ENCODE data around the gene SLC26A9.
A peak's percentile ranks its signal among the peaks of the same experiment; 100 is the strongest.

The SLC26A9 gene

DNA sequence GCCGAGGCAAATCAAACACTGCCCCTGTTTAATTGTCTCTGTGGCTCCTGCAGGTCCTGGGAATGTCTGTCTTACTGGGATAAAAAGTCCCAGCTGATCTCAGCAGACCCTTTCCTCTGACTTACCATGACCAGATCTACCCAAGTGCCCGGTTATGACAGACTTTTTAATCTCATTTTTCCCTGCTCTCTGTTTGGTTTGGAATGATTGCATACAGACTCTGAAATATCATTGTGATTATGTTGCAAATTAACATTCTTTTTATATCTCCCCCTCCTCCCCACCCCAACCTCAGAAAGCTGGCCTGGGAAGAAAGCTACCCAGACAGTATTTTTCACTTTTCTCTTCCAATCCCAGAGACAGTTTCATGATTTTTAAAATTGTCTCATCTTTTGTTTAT, 43.6 kb upstream of the SLC26A9 start:
- in situ Hi-C loops (cut with MboI; ENCODE audit: low pct_unique_long_range_greater_than_20kb, low sequenced_read_pairs, unreplicated experiment) = loop anchor here (10.0 kb wide), 1 partner anchor 192 kb away; no protein-coding TSS in a partner anchor

DNA sequence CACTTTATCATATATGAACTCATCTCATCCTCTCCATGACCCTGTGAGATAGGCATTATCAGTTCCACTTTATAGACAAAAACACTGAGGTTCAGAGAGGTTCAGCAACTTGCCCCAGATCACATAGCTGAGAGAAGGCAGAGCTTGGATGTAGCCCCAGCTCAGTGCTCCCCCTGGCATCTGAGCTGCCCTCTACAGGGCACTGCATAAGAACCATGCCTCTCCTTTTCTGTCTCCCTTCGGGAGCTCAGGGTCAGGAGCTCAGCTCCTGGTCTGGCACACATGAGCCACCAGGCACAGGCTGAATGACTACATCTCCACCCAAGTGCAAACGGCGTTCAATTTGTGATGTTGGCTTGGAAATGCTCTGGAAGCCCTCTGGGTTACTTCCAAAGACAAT, 43.0 kb upstream of the SLC26A9 start:
- DNase-seq (ENCODE audit: low spot score) = no peak
- TF ChIP-seq CTCF (IDR thresholded peaks at IDR 0.05; ENCODE audit: extremely low read depth, insufficient read depth, missing control alignments) = no peak
- in situ Hi-C loops (cut with MboI; ENCODE audit: low pct_unique_long_range_greater_than_20kb, low sequenced_read_pairs, unreplicated experiment) = loop anchor here (10.0 kb wide), 1 partner anchor 191 kb away; no protein-coding TSS in a partner anchor

More for the DNA sequence above, 43.6 kb upstream of the SLC26A9 start:
- DNase-seq (ENCODE audit: low spot score) = no peak
- no peak for TF ChIP-seq CTCF (IDR thresholded peaks at IDR 0.05; ENCODE audit: extremely low read depth, insufficient read depth, missing control alignments)

- TF ChIP-seq CTCF (IDR thresholded peaks at IDR 0.05; ENCODE audit: extremely low read depth, insufficient read depth, missing control alignments) = no peak
- no peak for DNase-seq (ENCODE audit: low spot score)
- in situ Hi-C loops (cut with MboI; ENCODE audit: low pct_unique_long_range_greater_than_20kb, low sequenced_read_pairs, unreplicated experiment) = loop anchor here (10.0 kb wide), 1 partner anchor 191 kb away; no protein-coding TSS in a partner anchor
Measured at GRCh38 chr1:205985330-205986005, 42.2 kb upstream of the SLC26A9 start.

- peak; percentile 72 for DNase-seq (ENCODE audit: low spot score)
- TF ChIP-seq CTCF (IDR thresholded peaks at IDR 0.05; ENCODE audit: extremely low read depth, insufficient read depth, missing control alignments) = peak; percentile 66
- in situ Hi-C loops (cut with MboI; ENCODE audit: low pct_unique_long_range_greater_than_20kb, low sequenced_read_pairs, unreplicated experiment) = loop anchor here (10.0 kb wide), 1 partner anchor 189 kb away; no protein-coding TSS in a partner anchor
Measured at GRCh38 chr1:205983925-205984725, 40.9 kb upstream of the SLC26A9 start.

DNA sequence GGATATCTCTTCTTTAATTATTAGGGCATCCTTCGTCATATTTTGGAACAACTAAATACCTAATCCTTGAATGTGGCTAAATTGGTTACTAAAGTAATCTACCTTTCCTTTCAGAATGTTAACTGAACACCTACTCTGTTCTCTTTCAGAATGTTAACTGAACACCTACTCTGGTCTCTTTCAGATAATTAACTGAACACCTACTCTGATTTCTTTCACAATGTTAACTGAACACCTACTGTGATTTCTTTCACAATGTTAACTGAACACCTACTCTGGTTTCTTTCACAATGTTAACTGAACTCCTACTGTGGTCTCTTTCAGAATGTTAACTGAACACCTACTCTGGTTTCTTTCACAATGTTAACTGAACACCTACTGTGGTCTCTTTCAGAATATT, 38.0 kb upstream of the SLC26A9 start:
- no peak for DNase-seq (ENCODE audit: low spot score)
- in situ Hi-C loops (cut with MboI; ENCODE audit: low pct_unique_long_range_greater_than_20kb, low sequenced_read_pairs, unreplicated experiment) = loop anchor here (10.0 kb wide), 1 partner anchor 186 kb away; no protein-coding TSS in a partner anchor
- no peak for TF ChIP-seq CTCF (IDR thresholded peaks at IDR 0.05; ENCODE audit: extremely low read depth, insufficient read depth, missing control alignments)

- no peak for TF ChIP-seq CTCF (IDR thresholded peaks at IDR 0.05; ENCODE audit: extremely low read depth, insufficient read depth, missing control alignments)
- in situ Hi-C loops (cut with MboI; ENCODE audit: low pct_unique_long_range_greater_than_20kb, low sequenced_read_pairs, unreplicated experiment) = loop anchor here (10.0 kb wide), 1 partner anchor 186 kb away; no protein-coding TSS in a partner anchor
- DNase-seq (ENCODE audit: low spot score) = no peak
Measured at GRCh38 chr1:205980237-205980870, 37.1 kb upstream of the SLC26A9 start.

Data from GM13977 (cell line).